Measurements from ENCODE around the gene PSORS1C1. TPM values are rescaled to one million over a fixed set of nuclear protein-coding genes. Genes with fewer than 3 reads are reported as not detected.

The PSORS1C1 gene
- total and polyA plus RNA-seq, 9 donors, result 0.45 to 7.8 (median 2.3) TPM

GRCh38 chr6:31070711-31071197 is 43.8 kb upstream of the PSORS1C1 start:
- 18 to 21% (median 20%) methylated on average over 6 of the region's 6 CpGs for WGBS, 3 donors
- no peak overlapping the region for H3K27ac ChIP-seq
- TF ChIP-seq EP300 (IDR thresholded peaks at IDR 0.05) (no peak), CTCF (IDR thresholded peaks at IDR 0.05) (peak in 2 of 3 donors; percentile 31 to 39), POLR2A (IDR thresholded peaks at IDR 0.05) (no peak)
- no peaks in the 10 kb centered on the region for H3K36me3 ChIP-seq
- intact Hi-C loops (cut with DNase I), result loop anchor here in 3 of 4 donors (2.0 to 10.0 kb wide), 7 partner anchors 153 to 396 kb away; partner anchors contain the start of genes DHX16 (in 1 of the 3), FLOT1 (in 1 of the 3) and IER3 (in 1 of the 3)
- no peaks in the 10 kb centered on the region for H3K9me3 ChIP-seq
- H3K27me3 ChIP-seq, result no peaks in the 10 kb centered on the region
- H3K4me3 ChIP-seq, result no peak overlapping the region
- DNase-seq, result peak; percentile 46 to 58 (median 49)
- no peaks in the 10 kb centered on the region for H3K4me1 ChIP-seq (ENCODE audit: insufficient read depth)

- TF ChIP-seq EP300 (IDR thresholded peaks at IDR 0.05), result no peak
- no peak for TF ChIP-seq POLR2A (IDR thresholded peaks at IDR 0.05)
- TF ChIP-seq CTCF (IDR thresholded peaks at IDR 0.05), result no peak
- Histone ChIP-seq H3K4me3 (no peak overlapping the region), H3K27ac (no peak overlapping the region), H3K9me3 (no peaks in the 10 kb centered on the region), H3K4me1 (ENCODE audit: insufficient read depth) (peaks cover under 1% of the 10 kb centered on the region), H3K36me3 (no peaks in the 10 kb centered on the region), H3K27me3 (no peaks in the 10 kb centered on the region)
- intact Hi-C loops (cut with DNase I), result loop anchor here in 3 of 4 donors (5.0 to 10.0 kb wide), 6 partner anchors 157 to 400 kb away; partner anchors contain the start of genes DHX16 (in 1 of the 3), FLOT1 (in 1 of the 3) and IER3 (in 1 of the 3)
- 80 to 81% (median 81%) methylated on average over 4 of the region's 4 CpGs for WGBS, 3 donors
- no peak for DNase-seq
Observed at GRCh38 chr6:31074401-31074800, 40.2 kb upstream of the PSORS1C1 start.

GRCh38 chr6:31075528-31075927 is 39.1 kb upstream of the PSORS1C1 start:
- DNase-seq, result no peak
- Histone ChIP-seq H3K27me3 (no peaks in the 10 kb centered on the region), H3K4me1 (ENCODE audit: insufficient read depth) (peaks cover 3% of the 10 kb centered on the region), H3K9me3 (no peaks in the 10 kb centered on the region), H3K27ac (no peak overlapping the region), H3K4me3 (no peak overlapping the region), H3K36me3 (no peaks in the 10 kb centered on the region)
- WGBS, 3 donors, result 54 to 67% (median 64%) methylated on average over 1 of the region's 1 CpG
- TF ChIP-seq EP300 (IDR thresholded peaks at IDR 0.05) (no peak), POLR2A (IDR thresholded peaks at IDR 0.05) (no peak), CTCF (IDR thresholded peaks at IDR 0.05) (no peak)
- intact Hi-C loops (cut with DNase I), result loop anchor here in 2 of 4 donors (10.0 kb wide), 3 partner anchors 251 to 401 kb away; partner anchors contain the start of genes DHX16 (in 1 of the 2), FLOT1 (in 1 of the 2) and IER3 (in 1 of the 2)

GRCh38 chr6:31076611-31077010 is 38.0 kb upstream of the PSORS1C1 start:
- Histone ChIP-seq H3K27me3 (no peaks in the 10 kb centered on the region), H3K9me3 (no peaks in the 10 kb centered on the region), H3K4me1 (ENCODE audit: insufficient read depth) (peaks cover 3% of the 10 kb centered on the region), H3K36me3 (no peaks in the 10 kb centered on the region), H3K27ac (no peak overlapping the region), H3K4me3 (no peak overlapping the region)
- WGBS, 3 donors, result 52 to 67% (median 62%) methylated on average over 4 of the region's 4 CpGs
- TF ChIP-seq POLR2A (IDR thresholded peaks at IDR 0.05) (no peak), EP300 (IDR thresholded peaks at IDR 0.05) (no peak), CTCF (IDR thresholded peaks at IDR 0.05) (no peak)
- intact Hi-C loops (cut with DNase I), result loop anchor here in 2 of 4 donors (10.0 kb wide), 3 partner anchors 252 to 402 kb away; partner anchors contain the start of genes DHX16 (in 1 of the 2), FLOT1 (in 1 of the 2) and IER3 (in 1 of the 2)
- no peak for DNase-seq

Data from ovary (tissue), 9 donors.